ENCODE measurements around the gene CHSY3.
A peak's percentile ranks its signal among the peaks of the same experiment; 100 is the strongest.

Gene CHSY3

GRCh38 chr5:129951039-129951438 lies 46.8 kb downstream of the CHSY3 start:
- DNase-seq: no peak

DNA sequence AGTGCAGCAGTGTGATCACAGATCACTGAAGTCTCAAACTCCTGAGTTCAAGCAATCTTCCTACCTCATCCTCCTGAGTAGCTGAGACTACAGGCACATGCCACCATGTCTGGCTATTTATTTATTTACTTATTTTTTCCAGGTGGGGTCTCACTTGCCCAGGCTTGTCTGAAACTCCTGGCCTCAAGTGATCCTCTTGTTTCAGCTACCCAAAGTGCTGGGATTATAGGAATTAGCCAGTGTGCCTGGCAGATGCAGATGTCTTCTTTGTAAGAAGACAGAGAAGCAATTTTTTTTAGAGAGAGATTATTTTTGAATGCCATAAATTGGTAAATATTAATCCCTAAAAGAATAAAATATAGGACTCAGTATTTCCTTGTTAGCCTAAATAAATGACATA lies 54.3 kb downstream of the CHSY3 start:
- peak; percentile 57 for DNase-seq

GRCh38 chr5:129960831-129961230 lies 56.6 kb downstream of the CHSY3 start:
- DNase-seq: no peak

- no peak for DNase-seq
These were observed 58.2 kb downstream of the CHSY3 start for GRCh38 chr5:129962506-129962905.

DNA sequence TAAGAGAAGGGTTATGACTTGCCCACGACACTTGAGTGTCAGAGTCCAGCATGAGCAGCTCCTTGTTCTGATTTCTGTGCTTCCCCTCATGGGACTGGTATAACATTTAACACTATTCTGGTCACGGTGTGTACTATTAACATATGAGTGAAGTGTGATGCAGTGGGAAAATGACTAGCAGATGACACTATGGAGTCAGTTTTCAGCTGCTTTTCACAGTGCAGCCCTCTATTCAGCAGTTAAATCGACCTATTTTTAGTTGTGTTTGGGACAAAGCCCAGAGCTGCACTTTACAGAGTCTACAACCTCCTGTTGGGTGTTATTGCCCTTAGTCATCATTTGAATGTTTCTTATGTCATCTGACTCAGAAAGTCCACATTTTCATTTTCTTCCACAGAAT lies 59.1 kb downstream of the CHSY3 start:
- DNase-seq: no peak

- DNase-seq: no peak
These were observed 61.8 kb downstream of the CHSY3 start for GRCh38 chr5:129966071-129966470.

DNA sequence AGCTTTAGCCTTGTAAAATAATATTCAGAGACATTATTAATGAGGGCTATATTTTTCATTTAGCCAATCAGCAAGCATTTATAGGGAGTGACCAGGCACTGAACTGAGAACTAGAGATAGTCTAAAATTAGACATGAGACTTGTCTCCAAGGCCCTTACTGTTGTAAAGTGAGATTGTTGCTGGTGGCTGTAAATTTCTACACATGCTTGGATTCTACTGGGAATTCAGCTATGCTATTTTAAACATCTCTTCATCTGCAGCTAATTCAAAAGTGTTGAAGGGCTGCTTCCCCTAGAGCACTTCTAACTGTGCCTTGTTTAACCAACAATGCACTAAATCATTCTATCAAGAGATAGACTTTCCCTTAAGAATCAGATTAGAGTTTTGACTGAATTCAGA lies 67.4 kb downstream of the CHSY3 start:
- DNase-seq: no peak

- no peak for DNase-seq
These were observed 68.3 kb downstream of the CHSY3 start for GRCh38 chr5:129972465-129973141.

- DNase-seq: no peak
These were observed 69.6 kb downstream of the CHSY3 start for GRCh38 chr5:129973716-129974426.

DNA sequence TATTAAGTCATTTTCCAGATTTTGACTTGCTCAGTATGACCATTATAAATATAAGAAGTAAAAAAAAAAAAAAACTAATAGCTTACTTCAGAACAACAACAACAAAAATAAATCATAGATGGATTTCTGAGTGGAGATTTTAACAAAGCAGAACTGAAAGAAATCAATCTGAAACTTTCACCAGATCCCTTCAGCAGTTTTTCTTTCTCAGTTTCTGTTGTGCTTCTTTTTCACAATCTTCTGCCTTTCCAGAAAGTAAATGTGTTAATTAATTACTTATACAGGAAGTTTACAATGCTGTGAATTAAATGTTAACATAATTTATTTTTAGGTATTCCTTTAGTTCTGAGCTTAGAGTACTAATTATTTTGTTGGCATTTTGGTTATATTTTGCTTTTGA lies 73.5 kb downstream of the CHSY3 start:
- no peak for DNase-seq

DNA sequence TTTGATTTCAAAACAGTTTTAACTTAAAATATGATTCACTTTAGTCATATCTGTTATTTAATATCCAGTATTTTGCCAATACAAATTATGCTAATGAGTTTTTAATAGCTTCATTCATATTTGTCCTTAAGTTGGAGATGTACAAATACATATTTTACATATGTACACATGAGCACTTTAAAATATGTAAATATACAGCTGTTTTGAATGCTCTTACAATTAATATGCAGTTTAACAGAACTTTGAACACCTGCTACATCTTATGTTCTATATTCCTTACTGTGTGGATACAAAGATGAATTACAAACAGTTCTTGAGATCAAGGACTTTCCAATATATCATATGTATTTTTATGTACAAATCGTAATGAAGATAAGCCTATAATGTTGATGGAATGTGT lies 74.0 kb downstream of the CHSY3 start:
- DNase-seq: no peak

GRCh38 chr5:129988453-129988852 lies 84.2 kb downstream of the CHSY3 start:
- no peak for DNase-seq

- no peak for DNase-seq
These were observed 87.5 kb downstream of the CHSY3 start for GRCh38 chr5:129991780-129992179.

GRCh38 chr5:129996896-129997295 lies 92.6 kb downstream of the CHSY3 start:
- no peak for DNase-seq

DNA sequence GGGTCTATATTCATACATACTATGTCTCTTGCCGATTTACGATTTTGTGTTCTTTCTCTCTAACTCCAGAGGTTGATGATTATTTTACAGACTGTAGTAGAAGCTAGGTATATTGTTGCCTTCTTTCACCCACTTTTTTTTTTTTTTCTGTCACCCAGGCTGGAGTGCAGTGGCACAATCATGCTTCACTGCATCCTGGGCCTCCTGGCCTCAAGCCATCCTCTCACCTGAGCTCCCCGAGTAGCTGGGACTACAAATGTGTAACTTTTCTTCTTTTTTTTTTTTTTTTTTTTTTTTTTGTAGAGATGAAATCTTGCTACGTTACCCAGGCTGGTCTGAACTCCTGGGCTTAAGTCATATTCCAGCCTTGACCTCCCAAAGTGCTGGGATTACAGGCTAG lies 96.2 kb downstream of the CHSY3 start:
- peak; percentile 61 for DNase-seq

GRCh38 chr5:130002183-130002582 lies 97.9 kb downstream of the CHSY3 start:
- no peak for DNase-seq

- DNase-seq: no peak
These were observed 98.6 kb downstream of the CHSY3 start for GRCh38 chr5:130002876-130003275.

- DNase-seq: no peak
These were observed 107.7 kb downstream of the CHSY3 start for GRCh38 chr5:130011986-130012385.

DNA sequence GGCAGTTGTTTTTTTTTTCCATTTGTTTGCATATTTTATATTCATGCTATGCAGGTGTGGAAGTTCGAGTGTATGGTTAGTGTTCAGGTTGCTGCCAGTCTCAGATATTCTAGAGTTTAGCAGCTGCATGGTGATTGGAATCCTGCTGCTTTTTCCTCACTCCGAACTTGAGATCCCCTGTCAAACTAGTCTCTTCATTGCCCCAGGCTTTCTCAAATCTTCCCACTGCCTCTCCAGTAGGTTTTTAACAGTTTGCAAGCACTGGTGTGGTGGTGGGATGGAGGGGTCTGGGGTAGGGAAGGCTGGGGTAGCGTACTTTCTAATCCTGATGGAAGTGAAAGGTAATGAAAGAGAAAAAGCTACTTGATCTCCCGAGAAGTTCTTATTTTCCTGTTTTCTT lies 112.9 kb downstream of the CHSY3 start:
- DNase-seq: no peak

- no peak for DNase-seq
These were observed 114.4 kb downstream of the CHSY3 start for GRCh38 chr5:130018641-130019040.

DNA sequence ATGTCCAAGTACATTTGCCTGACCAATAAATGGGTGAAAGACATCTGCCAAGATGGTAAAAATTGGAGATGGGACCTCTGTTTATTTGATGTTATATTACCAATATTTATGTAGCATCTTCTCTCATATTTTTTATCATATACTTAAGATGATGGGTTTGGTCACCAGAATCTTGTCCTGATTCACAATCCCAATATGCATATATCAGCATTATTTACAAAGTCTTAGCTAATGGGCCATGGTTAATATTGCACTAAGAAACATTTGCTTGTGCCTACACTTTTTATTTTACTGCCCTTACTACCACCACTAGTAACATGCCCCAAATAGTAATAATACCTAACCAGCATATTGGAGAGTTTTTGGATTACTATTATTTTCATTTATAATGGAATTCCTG lies 116.7 kb downstream of the CHSY3 start:
- DNase-seq: no peak

- no peak for DNase-seq
These were observed 117.6 kb downstream of the CHSY3 start for GRCh38 chr5:130021876-130022275.

GRCh38 chr5:130023604-130024003 lies 119.3 kb downstream of the CHSY3 start:
- DNase-seq: no peak

DNA sequence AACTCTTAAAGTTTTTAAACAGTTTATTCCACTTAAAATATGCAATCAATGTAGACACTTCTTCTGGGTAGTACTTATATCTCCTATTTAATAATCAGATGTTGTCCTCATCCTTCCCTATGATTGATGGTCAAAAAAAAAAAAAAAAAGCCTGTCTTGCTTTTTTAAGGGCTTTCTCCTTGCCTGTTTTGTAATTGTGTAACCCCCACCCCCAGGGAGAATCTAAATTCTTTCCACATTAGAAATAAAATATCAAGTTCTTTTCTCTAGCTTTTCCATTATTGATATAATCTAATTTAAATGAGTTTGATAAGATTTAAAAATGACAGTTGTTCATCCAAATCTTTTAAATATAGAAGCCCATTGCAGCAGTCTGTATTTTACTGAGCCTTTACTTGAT lies 119.7 kb downstream of the CHSY3 start:
- DNase-seq: no peak

DNA sequence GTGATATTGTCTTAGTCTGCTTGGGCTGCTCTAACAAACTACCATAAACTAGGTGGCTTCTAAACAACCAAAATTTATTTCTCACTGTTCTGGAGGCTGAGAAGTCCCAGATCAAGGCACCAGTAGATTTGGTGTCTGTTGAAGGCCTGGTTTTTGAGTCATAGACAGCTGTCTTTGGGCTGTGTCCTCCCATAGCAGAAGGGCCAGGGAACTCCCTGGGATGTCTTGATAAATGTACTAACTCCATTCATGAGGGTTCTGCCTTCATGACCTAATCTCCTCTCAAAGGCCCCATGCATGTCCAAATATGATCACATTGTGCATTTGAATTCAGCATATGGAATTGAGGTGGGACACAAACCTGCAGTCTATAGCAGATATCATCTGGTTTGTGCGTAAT lies 121.2 kb downstream of the CHSY3 start:
- no peak for DNase-seq

Measured in NCI-H2171 treated with DMSO at 0.1 percent for 48 hours (cell line).